Tibial nerve (tissue), 4 donors: ENCODE results near the gene TUBB2B. TPM values are rescaled to one million over a fixed set of nuclear protein-coding genes. Genes with fewer than 3 reads are reported as not detected.

Source experiments
- DNase-seq, 2 donors: peaks; one replicate each; pipeline ENCODE4 v3.0.0-alpha.2; 2019; ENCODE audit warnings: low spot score in 2 of 2
- H3K27ac ChIP-seq, 4 donors: fragments of 200-600 bp; sonication (generic) in 3 of 4; one replicate each; pipeline ENCODE4 v1.5.1; 2017 to 2019; ENCODE audit warnings: mild to moderate bottlenecking in 1 of 4
- H3K27me3 ChIP-seq, 2 donors: fragments of 200-600 bp; sonication (generic) in 1 of 2; one replicate each; pipeline versions ENCODE4 v1.5.1 to v1.6.0; 2017 to 2019
- H3K36me3 ChIP-seq, 3 donors: fragments of 200-600 bp; sonication (generic); one replicate each; pipeline ENCODE4 v1.5.1; 2018 to 2019
- H3K4me1 ChIP-seq, 4 donors: fragments of 200-600 bp; sonication (generic) in 3 of 4; one replicate each; pipeline ENCODE4 v1.5.1; 2017 to 2019
- H3K4me3 ChIP-seq, 4 donors: fragments of 200-600 bp; sonication (generic) in 3 of 4; one replicate each; pipeline ENCODE4 v1.5.1; 2017 to 2019; ENCODE audit warnings: mild to moderate bottlenecking in 1 of 4, moderate library complexity in 1 of 4
- H3K9me3 ChIP-seq, 4 donors: fragments of 200-600 bp; sonication (generic) in 3 of 4; one replicate each; pipeline ENCODE4 v1.5.1; 2017 to 2019
- CTCF ChIP-seq, 5 experiments: fragments of 200-600 bp in 3 of 5; fragments of 450-650 bp in 2 of 5; sonication (generic) in 3 of 5; IDR thresholded peaks; one replicate each; pipeline ENCODE4 v1.5.1; 2016 to 2019; ENCODE audit warnings: antibody characterized with exemption in 5 of 5, mild to moderate bottlenecking in 3 of 5, moderate library complexity in 2 of 5
- EP300 ChIP-seq, 2 donors: sonication (generic); formaldehyde crosslinking; IDR thresholded peaks; one replicate each; pipeline ENCODE4 v1.6.1; 2017; ENCODE audit warnings: antibody characterized with exemption in 2 of 2, mild to moderate bottlenecking in 1 of 2
- POLR2A ChIP-seq, 2 donors: fragments of 450-650 bp; IDR thresholded peaks; one replicate each; pipeline ENCODE4 v1.6.1; 2017; ENCODE audit warnings: antibody characterized with exemption in 2 of 2, mild to moderate bottlenecking in 2 of 2, moderate library complexity in 2 of 2
- WGBS, 2 donors: methylation state at CpG; one replicate each; pipeline ENCODE4 v1.1.5; 2018; 5-methylcytosine and 5-hydroxymethylcytosine counted together
- total RNA-seq, 4 donors: library from RNA; depleted of rRNA; stranded (reverse); fragments of >200 nt; gene quantifications; one replicate each; pipeline ENCODE4 v1.1.0, GENCODE V29; 2016

TUBB2B gene
- total RNA-seq, 4 donors from 2014 or later = 13.7 to 47.6 (median 32.6) TPM

- peaks cover 0 to 19% (median 0%) of the 10 kb centered on the region in 4 donors for H3K4me1 ChIP-seq
- TF ChIP-seq EP300 (IDR thresholded peaks at IDR 0.05) (no peak), CTCF (IDR thresholded peaks at IDR 0.05) (no peak), POLR2A (IDR thresholded peaks at IDR 0.05) (no peak)
- no peak overlapping the region for H3K4me3 ChIP-seq
- DNase-seq = no peak
- H3K27ac ChIP-seq = no peak overlapping the region
- peaks cover 0 to 73% (median 5%) of the 10 kb centered on the region in 3 donors for H3K36me3 ChIP-seq
- H3K9me3 ChIP-seq = no peaks in the 10 kb centered on the region
- WGBS, 2 donors = 69 to 86% methylated on average over 5 of the region's 5 CpGs
- no peaks in the 10 kb centered on the region for H3K27me3 ChIP-seq
These were observed 39.7 kb upstream of the TUBB2B start for GRCh38 chr6:3267162-3267561.

GRCh38 chr6:3266170-3266569 is 38.7 kb upstream of the TUBB2B start:
- WGBS, 2 donors = 52 to 57% methylated on average over 8 to 9 of the region's 9 CpGs
- H3K36me3 ChIP-seq = peaks cover 0 to 63% (median 0%) of the 10 kb centered on the region in 3 donors
- no peaks in the 10 kb centered on the region for H3K27me3 ChIP-seq

GRCh38 chr6:3265671-3266070 is 38.2 kb upstream of the TUBB2B start:
- no peak for DNase-seq
- peaks cover 0 to 58% (median 0%) of the 10 kb centered on the region in 3 donors for H3K36me3 ChIP-seq
- no peaks in the 10 kb centered on the region for H3K27me3 ChIP-seq
- 52 to 58% methylated on average over 9 of the region's 9 CpGs for WGBS, 2 donors
- no peak overlapping the region for H3K27ac ChIP-seq
- H3K4me1 ChIP-seq = peaks cover 0 to 34% (median 9%) of the 10 kb centered on the region in 4 donors
- no peaks in the 10 kb centered on the region for H3K9me3 ChIP-seq
- H3K4me3 ChIP-seq = no peak overlapping the region
- TF ChIP-seq EP300 (IDR thresholded peaks at IDR 0.05) (no peak), POLR2A (IDR thresholded peaks at IDR 0.05) (no peak), CTCF (IDR thresholded peaks at IDR 0.05) (no peak)

More at GRCh38 chr6:3266170-3266569, 38.7 kb upstream of the TUBB2B start:
- TF ChIP-seq CTCF (IDR thresholded peaks at IDR 0.05) = no peak
- no peak for TF ChIP-seq POLR2A (IDR thresholded peaks at IDR 0.05)
- TF ChIP-seq EP300 (IDR thresholded peaks at IDR 0.05) = no peak
- H3K4me1 ChIP-seq = peaks cover 0 to 29% (median 5%) of the 10 kb centered on the region in 4 donors
- no peak overlapping the region for H3K4me3 ChIP-seq
- no peak overlapping the region for H3K27ac ChIP-seq
- no peak for DNase-seq
- no peaks in the 10 kb centered on the region for H3K9me3 ChIP-seq

- 77 to 90% methylated on average over 3 of the region's 3 CpGs for WGBS, 2 donors
- Histone ChIP-seq H3K36me3 (peaks cover 0 to 45% (median 0%) of the 10 kb centered on the region in 3 donors), H3K27me3 (no peaks in the 10 kb centered on the region), H3K27ac (no peak overlapping the region), H3K4me1 (peaks cover 0 to 45% (median 18%) of the 10 kb centered on the region in 4 donors), H3K9me3 (no peaks in the 10 kb centered on the region), H3K4me3 (no peak overlapping the region)
- TF ChIP-seq POLR2A (IDR thresholded peaks at IDR 0.05) = no peak
- no peak for TF ChIP-seq EP300 (IDR thresholded peaks at IDR 0.05)
- TF ChIP-seq CTCF (IDR thresholded peaks at IDR 0.05) = no peak
- no peak for DNase-seq
These were observed 36.9 kb upstream of the TUBB2B start for GRCh38 chr6:3264356-3264755.

- 87 to 93% methylated on average over 6 of the region's 6 CpGs for WGBS, 2 donors
- H3K9me3 ChIP-seq = no peaks in the 10 kb centered on the region
- no peak overlapping the region for H3K4me3 ChIP-seq
- peaks cover 0 to 50% (median 20%) of the 10 kb centered on the region in 4 donors for H3K4me1 ChIP-seq
- no peak for DNase-seq
- H3K27ac ChIP-seq = no peak overlapping the region
- H3K36me3 ChIP-seq = peaks cover 0 to 34% (median 0%) of the 10 kb centered on the region in 3 donors
- TF ChIP-seq CTCF (IDR thresholded peaks at IDR 0.05) (no peak), POLR2A (IDR thresholded peaks at IDR 0.05) (no peak), EP300 (IDR thresholded peaks at IDR 0.05) (no peak)
- H3K27me3 ChIP-seq = no peaks in the 10 kb centered on the region
These were observed 35.6 kb upstream of the TUBB2B start for GRCh38 chr6:3263096-3263495.
